Measurements from ENCODE around the gene TSPAN31.

Gene TSPAN31

DNA sequence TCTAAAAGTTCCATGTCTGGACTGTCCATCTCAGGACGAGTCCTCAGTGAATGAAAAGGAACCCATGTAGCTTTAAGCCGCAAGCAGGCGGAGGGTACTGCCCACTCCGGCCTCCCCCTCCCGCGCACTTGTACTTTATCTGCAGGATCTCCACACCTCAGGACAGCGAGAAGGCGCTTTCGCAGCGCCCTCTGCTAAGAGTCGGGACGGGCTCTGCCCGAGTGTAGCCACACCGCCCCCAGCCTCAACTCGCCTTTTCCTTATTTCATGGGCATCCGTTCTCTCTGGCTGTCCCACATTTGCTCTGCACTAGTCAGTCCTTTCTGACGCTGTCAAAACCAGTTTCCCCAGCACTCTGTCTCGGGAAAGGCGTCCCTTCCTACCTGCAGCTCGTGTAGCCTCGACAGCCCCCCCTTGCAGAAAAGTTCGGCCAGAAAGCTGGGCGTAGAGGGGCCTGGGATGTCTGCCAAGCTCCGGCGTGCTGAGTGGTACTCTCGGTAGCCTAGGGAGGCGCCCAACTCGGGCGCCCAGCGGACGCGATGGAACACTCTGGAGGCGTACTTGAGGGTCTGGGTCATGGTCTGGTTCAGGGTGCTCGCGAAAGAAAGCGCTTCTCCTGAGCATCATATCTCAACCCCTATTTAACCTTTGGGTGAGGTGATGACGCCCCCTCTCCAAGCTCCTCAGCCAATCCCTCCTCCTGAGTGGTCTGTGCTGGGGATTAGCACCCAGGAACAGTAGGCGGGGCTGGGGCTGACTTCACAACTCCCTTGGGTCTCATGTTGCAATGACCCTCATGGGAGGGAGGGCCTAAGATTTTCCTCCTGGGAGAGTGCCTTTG lies 21.8 kb downstream of the TSPAN31 start, which contains the start of gene CYP27B1:
Gene CYP27B1, minus strand, starts transcription at position 615 of the 841 bp plus-strand sequence. Its CDS starts 37 bp downstream, at position 578.
- Histone ChIP-seq H3K27ac (ENCODE audit: low read depth, low read length) (no peak within 1 kb of the TSS), H3K4me2 (ENCODE audit: low read length) (peak within 1 kb of the TSS; percentile 90; the same call in 1 of the 2 replicates), H3K27me3 (ENCODE audit: control insufficient read depth, low read length) (peaks cover 30% of the 10 kb centered on the region), H3K9me2 (replicated peaks; ENCODE audit: control insufficient read depth, low read length) (no peaks in the 10 kb centered on the region), H3K4me3 (ENCODE audit: low read length) (no peak within 1 kb of the TSS), H4K20me1 (ENCODE audit: control insufficient read depth, insufficient read depth, low read depth, low read length) (no peaks in the 10 kb centered on the region), H3K9me3 (ENCODE audit: control insufficient read depth, insufficient read depth, low read length) (no peaks in the 10 kb centered on the region), H3F3A (ENCODE audit: control insufficient read depth, insufficient read depth) (peaks cover 15% of the 10 kb centered on the region), H3K4me1 (ENCODE audit: control insufficient read depth, low read length) (peaks cover 40% of the 10 kb centered on the region), H3K36me3 (ENCODE audit: control insufficient read depth, low read length) (peaks cover 24% of the 10 kb centered on the region), H3K79me2 (ENCODE audit: control insufficient read depth, low read length) (peaks cover 11% of the 10 kb centered on the region)
- TF ChIP-seq EZH2phosphoT487 (IDR thresholded peaks at IDR 0.05; ENCODE audit: borderline replicate concordance, low read length), result peak; percentile 83; the same call in 1 of the 2 replicates
- TF ChIP-seq, protein P1, sequence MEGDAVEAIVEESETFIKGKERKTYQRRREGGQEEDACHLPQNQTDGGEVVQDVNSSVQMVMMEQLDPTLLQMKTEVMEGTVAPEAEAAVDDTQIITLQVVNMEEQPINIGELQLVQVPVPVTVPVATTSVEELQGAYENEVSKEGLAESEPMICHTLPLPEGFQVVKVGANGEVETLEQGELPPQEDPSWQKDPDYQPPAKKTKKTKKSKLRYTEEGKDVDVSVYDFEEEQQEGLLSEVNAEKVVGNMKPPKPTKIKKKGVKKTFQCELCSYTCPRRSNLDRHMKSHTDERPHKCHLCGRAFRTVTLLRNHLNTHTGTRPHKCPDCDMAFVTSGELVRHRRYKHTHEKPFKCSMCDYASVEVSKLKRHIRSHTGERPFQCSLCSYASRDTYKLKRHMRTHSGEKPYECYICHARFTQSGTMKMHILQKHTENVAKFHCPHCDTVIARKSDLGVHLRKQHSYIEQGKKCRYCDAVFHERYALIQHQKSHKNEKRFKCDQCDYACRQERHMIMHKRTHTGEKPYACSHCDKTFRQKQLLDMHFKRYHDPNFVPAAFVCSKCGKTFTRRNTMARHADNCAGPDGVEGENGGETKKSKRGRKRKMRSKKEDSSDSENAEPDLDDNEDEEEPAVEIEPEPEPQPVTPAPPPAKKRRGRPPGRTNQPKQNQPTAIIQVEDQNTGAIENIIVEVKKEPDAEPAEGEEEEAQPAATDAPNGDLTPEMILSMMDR (IDR thresholded peaks at IDR 0.05; ENCODE audit: low read depth, low read length, poor library complexity, severe bottlenecking), result no peak

DNA sequence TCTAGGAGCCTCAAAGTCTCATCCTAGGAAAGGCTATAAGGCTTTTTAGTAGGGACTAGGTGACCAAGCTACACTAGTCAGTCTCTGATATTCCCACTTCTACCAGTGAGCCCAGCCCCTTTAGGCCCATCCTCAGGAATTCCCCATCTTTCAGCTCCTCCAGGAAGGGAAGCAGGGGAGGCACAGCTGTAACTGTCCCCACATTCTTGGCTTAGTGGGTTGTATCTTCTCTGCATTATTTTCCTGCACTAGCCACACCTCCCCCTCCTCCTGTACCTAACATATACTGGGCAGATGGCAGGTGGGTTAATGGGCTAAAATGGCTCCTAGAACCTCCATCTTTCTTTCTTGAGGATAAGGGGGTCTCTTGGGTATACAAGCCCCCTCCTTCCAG lies 22.5 kb downstream of the TSPAN31 start:
- H3K4me2 ChIP-seq (ENCODE audit: low read length), result no peak overlapping the region
- H3K9me3 ChIP-seq (ENCODE audit: control insufficient read depth, insufficient read depth, low read length), result no peaks in the 10 kb centered on the region

DNA sequence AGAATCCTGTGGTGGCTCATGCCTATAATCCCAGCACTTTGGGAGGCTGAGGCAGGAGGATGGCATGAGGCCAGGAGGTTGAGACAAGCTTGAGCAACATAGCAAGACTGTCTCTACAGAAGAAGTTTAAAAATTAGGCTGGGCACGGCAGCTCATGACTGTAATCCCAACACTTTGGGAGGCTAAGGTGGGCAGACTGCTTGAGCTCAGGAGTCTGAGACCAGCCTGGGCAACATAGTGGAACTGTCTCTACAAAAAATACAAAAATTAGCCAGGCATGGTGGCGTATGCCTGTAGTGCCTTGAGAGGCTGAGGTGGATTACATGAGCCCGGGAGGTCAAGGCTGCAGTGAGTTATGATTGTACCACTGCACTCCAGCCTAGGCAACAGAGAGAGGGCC lies 23.0 kb downstream of the TSPAN31 start:
- Histone ChIP-seq H3K36me3 (ENCODE audit: control insufficient read depth, low read length) (peaks cover 24% of the 10 kb centered on the region), H3F3A (ENCODE audit: control insufficient read depth, insufficient read depth) (peaks cover 5% of the 10 kb centered on the region), H3K9me3 (ENCODE audit: control insufficient read depth, insufficient read depth, low read length) (no peaks in the 10 kb centered on the region), H3K27ac (ENCODE audit: low read depth, low read length) (no peak overlapping the region), H3K4me3 (ENCODE audit: low read length) (no peak overlapping the region), H3K79me2 (ENCODE audit: control insufficient read depth, low read length) (peaks cover 11% of the 10 kb centered on the region), H3K27me3 (ENCODE audit: control insufficient read depth, low read length) (peaks cover 30% of the 10 kb centered on the region), H3K4me1 (ENCODE audit: control insufficient read depth, low read length) (peaks cover 43% of the 10 kb centered on the region), H3K4me2 (ENCODE audit: low read length) (no peak overlapping the region), H4K20me1 (ENCODE audit: control insufficient read depth, insufficient read depth, low read depth, low read length) (no peaks in the 10 kb centered on the region), H3K9me2 (replicated peaks; ENCODE audit: control insufficient read depth, low read length) (no peaks in the 10 kb centered on the region)
- TF ChIP-seq EZH2phosphoT487 (IDR thresholded peaks at IDR 0.05; ENCODE audit: borderline replicate concordance, low read length), result no peak
- TF ChIP-seq, protein P1 (IDR thresholded peaks at IDR 0.05; ENCODE audit: low read depth, low read length, poor library complexity, severe bottlenecking), result no peak

More for the DNA sequence above, 22.5 kb downstream of the TSPAN31 start:
- Histone ChIP-seq H3K27ac (ENCODE audit: low read depth, low read length) (no peak overlapping the region), H4K20me1 (ENCODE audit: control insufficient read depth, insufficient read depth, low read depth, low read length) (no peaks in the 10 kb centered on the region), H3K4me3 (ENCODE audit: low read length) (no peak overlapping the region), H3K9me2 (replicated peaks; ENCODE audit: control insufficient read depth, low read length) (no peaks in the 10 kb centered on the region), H3K27me3 (ENCODE audit: control insufficient read depth, low read length) (peaks cover 30% of the 10 kb centered on the region), H3K4me1 (ENCODE audit: control insufficient read depth, low read length) (peaks cover 40% of the 10 kb centered on the region), H3F3A (ENCODE audit: control insufficient read depth, insufficient read depth) (peaks cover 11% of the 10 kb centered on the region), H3K79me2 (ENCODE audit: control insufficient read depth, low read length) (peaks cover 11% of the 10 kb centered on the region), H3K36me3 (ENCODE audit: control insufficient read depth, low read length) (peaks cover 24% of the 10 kb centered on the region)
- TF ChIP-seq, protein P1 (IDR thresholded peaks at IDR 0.05; ENCODE audit: low read depth, low read length, poor library complexity, severe bottlenecking), result no peak
- TF ChIP-seq EZH2phosphoT487 (IDR thresholded peaks at IDR 0.05; ENCODE audit: borderline replicate concordance, low read length), result no peak

Data from DOHH2 (cell line).